ENCODE measurements around the gene RASSF3.

The RASSF3 gene

DNA sequence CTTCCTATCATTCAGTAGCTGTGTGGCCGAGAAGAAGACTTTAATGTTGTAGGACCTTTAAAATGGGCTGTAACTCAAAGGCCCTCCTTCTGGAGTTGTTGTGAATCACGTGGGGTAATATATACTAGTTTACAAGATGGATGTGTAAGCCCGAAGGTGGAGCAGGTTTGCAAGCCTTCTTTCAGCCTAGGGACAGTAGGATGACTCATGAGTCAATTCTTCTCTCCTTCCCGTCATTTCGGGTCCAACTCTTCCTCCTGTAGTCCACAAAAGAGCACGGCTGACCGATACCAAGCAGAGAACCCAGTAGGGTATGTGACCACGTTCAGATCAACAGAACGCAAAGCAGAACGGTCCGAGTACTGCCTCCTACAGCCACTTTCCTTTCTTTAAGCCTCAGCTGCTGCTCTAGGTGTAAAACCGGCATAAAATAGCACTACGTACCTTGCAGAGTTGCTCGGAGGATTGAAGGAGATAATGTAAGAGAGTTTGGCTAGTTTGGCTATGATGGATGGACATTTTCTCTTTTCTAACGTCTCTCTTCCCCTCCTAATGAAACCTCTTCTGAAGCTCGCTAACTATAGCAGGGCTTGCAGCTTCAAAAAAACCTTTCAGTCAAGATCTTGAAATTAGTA, 1.3 kb upstream of the RASSF3 start:
- no peak for ATAC-seq (ENCODE audit: insufficient read depth, low read depth)
- H3K4me3 ChIP-seq (ENCODE audit: low read depth in 1 of 2, low read length in 2 of 2) = peak overlapping the region; percentile 85 to 92; a peak in 3 of 4 replicates
- H3K27me3 ChIP-seq (ENCODE audit: insufficient read depth, low read length, poor library complexity) = no peaks in the 10 kb centered on the region

DNA sequence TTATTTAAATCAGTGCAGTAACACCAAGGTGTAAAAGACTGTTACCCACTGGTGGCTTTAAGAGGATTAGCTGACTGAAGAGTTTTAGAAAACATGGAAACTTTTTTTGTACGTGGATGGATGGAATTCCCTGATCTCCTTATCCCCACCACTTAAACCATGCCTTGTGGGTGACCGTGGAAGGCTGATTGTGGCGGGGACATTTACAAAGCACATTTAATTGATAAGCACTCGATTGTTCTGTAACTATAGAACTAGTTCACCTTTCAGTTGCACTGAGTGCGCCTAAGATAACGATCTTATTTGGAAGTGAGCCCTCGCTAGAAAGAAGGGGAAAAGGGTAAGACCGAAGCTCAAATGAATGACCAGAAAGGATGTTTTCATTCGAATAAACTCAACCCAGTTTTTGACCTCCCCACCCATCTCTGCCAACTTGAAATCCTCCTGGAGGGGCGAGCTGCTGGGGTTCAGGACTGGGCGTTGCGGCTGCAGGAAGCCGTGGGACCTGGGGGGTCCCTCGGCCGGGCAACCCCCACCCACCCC, 688 bp upstream of the RASSF3 start:
- H3K9me3 ChIP-seq (ENCODE audit: insufficient read depth, low read length, severe bottlenecking) = no peaks in the 10 kb centered on the region
- H3K4me2 ChIP-seq (ENCODE audit: insufficient read depth, low read length) = peak overlapping the region; percentile 95
- peak overlapping the region; percentile 95 for H3K9ac ChIP-seq (ENCODE audit: low read depth, low read length)
- H3K27ac ChIP-seq (ENCODE audit: low read length) = peak overlapping the region; percentile 87
- no peaks in the 10 kb centered on the region for H3K27me3 ChIP-seq (ENCODE audit: insufficient read depth, low read length, poor library complexity)
- peaks cover 34% of the 10 kb centered on the region for H3K4me1 ChIP-seq (ENCODE audit: insufficient read depth, low read length)
- no peaks in the 10 kb centered on the region for H4K20me1 ChIP-seq (ENCODE audit: insufficient read depth, low read length)
- peak overlapping the region; percentile 98 for H2AFZ ChIP-seq (ENCODE audit: low read depth, low read length)
- H3K4me3 ChIP-seq (ENCODE audit: low read depth in 1 of 2, low read length in 2 of 2) = peak overlapping the region; percentile 85 to 92
- H3K79me2 ChIP-seq (ENCODE audit: insufficient read depth, low read length) = peaks cover 43% of the 10 kb centered on the region
- no peak for TF ChIP-seq EZH2 (IDR thresholded peaks at IDR 0.05; ENCODE audit: borderline replicate concordance, low read depth, low read length, severe bottlenecking)
- TF ChIP-seq, protein P1, sequence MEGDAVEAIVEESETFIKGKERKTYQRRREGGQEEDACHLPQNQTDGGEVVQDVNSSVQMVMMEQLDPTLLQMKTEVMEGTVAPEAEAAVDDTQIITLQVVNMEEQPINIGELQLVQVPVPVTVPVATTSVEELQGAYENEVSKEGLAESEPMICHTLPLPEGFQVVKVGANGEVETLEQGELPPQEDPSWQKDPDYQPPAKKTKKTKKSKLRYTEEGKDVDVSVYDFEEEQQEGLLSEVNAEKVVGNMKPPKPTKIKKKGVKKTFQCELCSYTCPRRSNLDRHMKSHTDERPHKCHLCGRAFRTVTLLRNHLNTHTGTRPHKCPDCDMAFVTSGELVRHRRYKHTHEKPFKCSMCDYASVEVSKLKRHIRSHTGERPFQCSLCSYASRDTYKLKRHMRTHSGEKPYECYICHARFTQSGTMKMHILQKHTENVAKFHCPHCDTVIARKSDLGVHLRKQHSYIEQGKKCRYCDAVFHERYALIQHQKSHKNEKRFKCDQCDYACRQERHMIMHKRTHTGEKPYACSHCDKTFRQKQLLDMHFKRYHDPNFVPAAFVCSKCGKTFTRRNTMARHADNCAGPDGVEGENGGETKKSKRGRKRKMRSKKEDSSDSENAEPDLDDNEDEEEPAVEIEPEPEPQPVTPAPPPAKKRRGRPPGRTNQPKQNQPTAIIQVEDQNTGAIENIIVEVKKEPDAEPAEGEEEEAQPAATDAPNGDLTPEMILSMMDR (IDR thresholded peaks at IDR 0.05; ENCODE audit: borderline replicate concordance, extremely low read depth, low read length, poor library complexity, severe bottlenecking) = no peak
- DNase-seq = no peak
- no peak for ATAC-seq (ENCODE audit: insufficient read depth, low read depth)
- H3K36me3 ChIP-seq (ENCODE audit: insufficient read depth, low read length) = no peaks in the 10 kb centered on the region; the same call in 1 of the 2 replicates

More for the DNA sequence above, 1.3 kb upstream of the RASSF3 start:
- Histone ChIP-seq H3K9me3 (ENCODE audit: insufficient read depth, low read length, severe bottlenecking) (no peaks in the 10 kb centered on the region), H4K20me1 (ENCODE audit: insufficient read depth, low read length) (no peaks in the 10 kb centered on the region), H2AFZ (ENCODE audit: low read depth, low read length) (peak overlapping the region; percentile 98), H3K9ac (ENCODE audit: low read depth, low read length) (peak overlapping the region; percentile 95), H3K79me2 (ENCODE audit: insufficient read depth, low read length) (peaks cover 37% of the 10 kb centered on the region), H3K4me2 (ENCODE audit: insufficient read depth, low read length) (peak overlapping the region; percentile 95), H3K36me3 (ENCODE audit: insufficient read depth, low read length) (no peaks in the 10 kb centered on the region; the same call in 1 of the 2 replicates), H3K27ac (ENCODE audit: low read length) (peak overlapping the region; percentile 87; the same call in 1 of the 2 replicates), H3K4me1 (ENCODE audit: insufficient read depth, low read length) (peaks cover 34% of the 10 kb centered on the region)
- DNase-seq = no peak
- TF ChIP-seq EZH2 (IDR thresholded peaks at IDR 0.05; ENCODE audit: borderline replicate concordance, low read depth, low read length, severe bottlenecking) = no peak
- TF ChIP-seq, protein P1 (IDR thresholded peaks at IDR 0.05; ENCODE audit: borderline replicate concordance, extremely low read depth, low read length, poor library complexity, severe bottlenecking) = peak; percentile 2

DNA sequence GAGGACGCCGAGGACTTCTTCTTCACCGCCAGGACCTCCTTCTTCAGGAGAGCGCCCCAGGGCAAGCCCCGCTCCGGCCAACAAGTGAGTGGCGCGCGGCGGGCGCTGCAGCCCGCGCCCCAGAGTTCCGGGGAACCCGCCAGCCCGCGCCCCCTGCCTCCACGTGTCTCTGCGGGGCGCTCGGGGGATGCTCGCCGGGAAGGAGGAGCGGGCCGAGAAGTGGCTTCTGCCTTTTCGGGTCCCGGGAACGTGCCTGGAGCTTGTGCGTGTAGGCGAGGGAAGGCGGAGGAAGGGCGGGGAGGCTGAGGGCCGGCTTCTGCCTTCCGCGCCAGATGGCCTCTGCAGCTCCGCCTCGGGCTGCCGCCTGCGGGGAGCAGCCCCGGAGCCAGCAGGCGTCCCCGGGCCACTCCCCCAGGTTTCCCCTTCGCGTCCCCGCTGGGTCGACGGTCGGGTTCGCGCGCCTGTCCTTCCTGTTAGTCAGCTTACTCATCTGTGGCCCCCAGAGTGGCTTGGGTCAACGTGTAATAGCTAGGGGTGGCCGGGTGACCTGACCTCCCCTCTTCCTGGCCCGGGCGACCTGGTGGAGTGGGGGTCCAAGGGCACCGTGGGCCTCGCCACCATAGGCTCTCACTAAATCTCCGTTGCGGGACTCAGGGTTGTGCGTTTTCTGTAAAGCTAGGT, 505 bp downstream of the RASSF3 start:
- H3K36me3 ChIP-seq (ENCODE audit: insufficient read depth, low read length) = no peaks in the 10 kb centered on the region; the same call in 1 of the 2 replicates
- H3K27ac ChIP-seq (ENCODE audit: low read length) = peak overlapping the region; percentile 66
- peak overlapping the region; percentile 83 to 92 for H3K4me3 ChIP-seq (ENCODE audit: low read depth in 1 of 2, low read length in 2 of 2)
- H3K4me1 ChIP-seq (ENCODE audit: insufficient read depth, low read length) = peaks cover 34% of the 10 kb centered on the region
- TF ChIP-seq EZH2 (IDR thresholded peaks at IDR 0.05; ENCODE audit: borderline replicate concordance, low read depth, low read length, severe bottlenecking) = no peak
- TF ChIP-seq, protein P1 (IDR thresholded peaks at IDR 0.05; ENCODE audit: borderline replicate concordance, extremely low read depth, low read length, poor library complexity, severe bottlenecking) = peak; percentile 9
- DNase-seq = peak; percentile 71
- peak overlapping the region; percentile 98 for H2AFZ ChIP-seq (ENCODE audit: low read depth, low read length)
- peaks cover 54% of the 10 kb centered on the region for H3K79me2 ChIP-seq (ENCODE audit: insufficient read depth, low read length)
- H3K9ac ChIP-seq (ENCODE audit: low read depth, low read length) = peak overlapping the region; percentile 95
- H3K9me3 ChIP-seq (ENCODE audit: insufficient read depth, low read length, severe bottlenecking) = no peaks in the 10 kb centered on the region
- ATAC-seq (ENCODE audit: insufficient read depth, low read depth) = peak; percentile 72
- peak overlapping the region; percentile 95 for H3K4me2 ChIP-seq (ENCODE audit: insufficient read depth, low read length)
- H3K27me3 ChIP-seq (ENCODE audit: insufficient read depth, low read length, poor library complexity) = no peaks in the 10 kb centered on the region
- H4K20me1 ChIP-seq (ENCODE audit: insufficient read depth, low read length) = no peaks in the 10 kb centered on the region

All from DND-41 (cell line).